C1 segment of cervical spinal cord (tissue), 14 donors: Measurements from ENCODE around the gene IFITM1.

Experiments
- DNase-seq, 14 donors: peaks; one replicate each; lab custom pipeline; 2025; lab: John Stamatoyannopoulos, UW

IFITM1 gene

GRCh38 chr11:313787-314553 is at the start of gene IFITM1:
IFITM1 (plus strand) TSS chr11:314040; CDS start chr11:314171, 131 bp downstream.
- no peak for DNase-seq

- DNase-seq = no peak
These were observed 47.0 kb upstream of the IFITM1 start for GRCh38 chr11:266676-267439.

- DNase-seq = peak in 1 of 14 donors; percentile 9
These were observed 46.3 kb upstream of the IFITM1 start for GRCh38 chr11:267491-267994.

DNA sequence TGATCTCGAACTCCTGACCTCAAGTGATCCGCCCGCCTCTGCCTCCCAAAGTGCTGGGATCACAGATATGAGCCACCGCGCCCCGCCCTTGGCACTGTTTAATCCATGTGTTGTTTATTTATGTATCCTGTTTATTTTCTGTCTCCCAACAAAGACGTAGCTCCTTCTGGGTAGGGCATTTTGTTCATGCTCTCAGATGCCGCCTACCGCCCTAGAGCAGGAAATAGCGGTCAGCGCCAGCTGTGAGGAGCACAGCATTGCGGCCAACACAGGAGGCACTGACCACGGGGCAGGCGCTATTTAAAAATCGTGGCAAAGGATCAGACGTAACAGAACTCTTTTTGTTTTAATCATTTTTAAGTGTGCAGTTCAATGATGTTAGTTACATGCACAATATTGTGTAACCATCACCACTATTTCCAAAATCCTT is 45.1 kb upstream of the IFITM1 start:
- DNase-seq = peak in 2 of 14 donors; percentile 23 to 29

- no peak for DNase-seq
These were observed 44.5 kb upstream of the IFITM1 start for GRCh38 chr11:269146-269890.

DNA sequence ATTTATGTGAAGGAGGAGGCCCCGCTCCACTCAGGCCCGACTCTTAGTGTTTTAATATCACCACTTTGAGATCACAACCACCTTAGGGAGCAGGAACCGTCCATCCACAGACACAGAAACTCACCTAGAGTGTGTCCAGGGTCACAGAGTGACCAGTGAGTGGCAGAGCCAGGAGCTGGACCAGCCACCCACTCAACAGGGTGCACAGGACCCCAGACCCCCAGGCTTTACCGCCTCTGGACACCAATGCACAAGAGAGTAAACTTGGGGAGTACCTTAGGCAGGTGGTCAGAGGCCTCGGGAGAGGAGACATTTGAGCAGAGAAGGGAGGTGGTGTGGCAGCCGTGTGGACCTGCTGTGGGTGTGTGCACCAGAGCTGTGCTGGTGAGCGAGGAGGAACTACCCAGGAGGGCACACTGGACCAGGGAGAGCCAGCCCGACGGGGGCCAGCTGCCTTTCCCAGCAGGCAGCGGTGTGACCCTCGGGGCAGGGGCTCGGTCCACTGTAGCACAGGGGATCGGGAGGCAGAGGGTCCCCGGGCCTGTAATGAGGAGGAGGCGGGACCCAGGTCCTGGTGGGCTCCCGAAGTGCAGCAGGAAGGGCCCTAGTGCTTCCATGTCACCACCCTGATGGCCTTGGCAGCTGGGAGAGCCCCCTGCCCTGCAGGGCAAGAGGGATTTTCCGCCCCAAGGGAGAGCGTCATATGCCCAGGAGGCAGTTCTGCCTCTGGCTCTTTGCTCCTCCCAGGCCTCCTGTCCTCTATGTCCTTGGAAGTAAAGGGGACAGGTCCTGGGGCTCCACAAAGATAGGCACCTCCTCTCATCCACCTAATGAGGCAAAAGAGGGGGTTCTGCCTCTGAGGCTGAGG is 43.2 kb upstream of the IFITM1 start:
- no peak for DNase-seq

GRCh38 chr11:271319-271715 is 42.5 kb upstream of the IFITM1 start:
- no peak for DNase-seq

DNA sequence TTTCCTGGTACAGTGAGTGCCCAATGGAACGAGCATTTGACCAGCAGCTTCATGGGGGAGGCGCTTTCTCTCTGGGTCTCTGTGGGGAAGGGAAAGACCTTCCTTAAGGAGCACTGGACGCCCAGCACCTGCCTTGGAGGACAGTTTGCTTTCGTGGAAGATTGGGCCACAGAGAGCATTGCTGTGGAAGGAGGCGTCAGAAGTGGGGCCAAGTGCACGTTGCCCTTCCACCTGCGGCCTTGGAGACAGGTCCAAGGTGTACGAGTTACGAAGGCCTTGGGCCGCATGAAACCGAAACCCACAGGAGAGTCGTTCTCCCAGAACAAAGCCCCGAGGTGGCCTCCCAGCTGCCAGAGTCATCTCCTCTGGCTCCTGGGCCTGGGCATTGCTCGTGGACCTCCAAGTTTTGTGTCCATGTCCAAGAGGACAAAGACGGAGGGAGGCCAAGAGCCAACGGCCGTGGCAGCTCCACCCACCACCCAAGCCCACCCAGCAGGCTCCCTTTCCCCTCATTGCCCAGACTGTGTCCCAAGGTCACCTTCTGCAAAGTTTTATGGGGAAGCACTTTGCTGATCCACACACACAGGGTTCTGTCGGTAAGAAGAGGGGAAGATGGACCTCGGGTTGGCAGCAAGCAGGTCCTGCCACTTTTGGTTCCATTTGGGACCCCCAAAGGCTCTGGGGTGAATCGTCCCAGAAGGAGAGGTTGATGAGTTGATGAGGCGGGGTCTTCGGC is 41.5 kb upstream of the IFITM1 start:
- DNase-seq = no peak

DNA sequence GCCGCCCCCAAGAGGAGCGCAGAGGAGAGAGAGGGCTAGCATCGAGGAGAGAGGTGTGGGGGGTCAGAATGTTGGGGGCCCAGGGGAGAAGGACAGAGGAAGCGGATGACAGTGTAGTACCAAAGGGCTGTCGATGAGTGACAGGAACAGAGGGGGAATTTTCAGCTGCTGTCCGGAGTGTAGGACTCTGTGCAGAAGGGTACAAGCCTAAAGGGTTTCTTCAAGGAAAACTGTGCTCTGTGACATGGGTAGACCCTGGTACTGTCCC is 41.0 kb upstream of the IFITM1 start:
- DNase-seq = no peak

GRCh38 chr11:276219-276618 is 37.6 kb upstream of the IFITM1 start:
- DNase-seq = no peak

DNA sequence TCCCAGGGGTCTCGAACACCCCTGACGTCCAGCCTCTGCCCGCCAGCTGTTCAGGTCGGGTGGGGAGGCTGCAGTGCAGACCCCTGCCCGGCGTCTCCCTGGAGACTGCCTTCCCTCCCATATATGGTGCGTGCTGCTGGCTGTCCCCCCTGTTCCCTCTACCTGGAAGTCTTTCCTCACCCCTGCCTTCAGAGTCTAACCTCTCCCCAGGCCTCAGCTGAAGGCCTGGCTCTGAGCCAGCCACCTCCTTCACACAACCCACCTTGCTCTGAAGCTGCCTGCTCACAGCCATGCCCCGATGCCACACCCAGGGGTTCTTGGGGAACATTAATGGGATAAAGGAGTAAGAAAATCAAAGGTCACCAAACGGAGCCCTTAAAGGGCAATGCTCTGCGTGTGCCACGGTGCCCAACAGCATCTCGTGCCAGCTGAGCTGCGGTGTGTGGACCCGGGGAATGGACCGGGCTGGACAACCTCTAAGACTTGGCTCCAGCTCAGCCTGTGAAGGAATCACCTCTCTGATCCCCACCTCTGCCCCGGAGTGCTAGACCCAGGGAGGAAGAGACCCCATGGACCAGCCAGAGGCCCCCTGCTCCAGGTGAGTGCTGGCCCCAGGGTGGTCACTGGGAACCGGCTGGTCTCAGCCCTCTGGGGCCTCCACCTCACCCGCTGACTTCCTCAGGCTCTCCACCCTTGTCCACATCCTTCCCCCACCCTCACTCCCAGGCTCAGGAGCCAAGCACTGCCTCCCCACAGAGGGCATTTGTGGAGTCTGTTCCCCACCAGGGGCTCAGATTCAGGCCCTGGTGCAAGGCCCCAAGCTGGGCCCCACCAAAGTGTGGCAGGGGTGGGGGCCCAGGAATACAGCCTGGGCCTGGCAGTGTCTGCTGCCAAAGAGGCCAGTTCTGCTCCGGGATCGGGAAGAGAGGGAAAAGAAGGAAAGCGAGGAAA is 35.6 kb upstream of the IFITM1 start, which contains the start of gene NLRP6:
NLRP6 (plus strand) TSS at position 407 of the 951 bp plus-strand sequence; CDS start at position 570, 163 bp downstream.
- DNase-seq = no peak

- no peak for DNase-seq
These were observed 34.5 kb upstream of the IFITM1 start for GRCh38 chr11:279040-279965.

DNA sequence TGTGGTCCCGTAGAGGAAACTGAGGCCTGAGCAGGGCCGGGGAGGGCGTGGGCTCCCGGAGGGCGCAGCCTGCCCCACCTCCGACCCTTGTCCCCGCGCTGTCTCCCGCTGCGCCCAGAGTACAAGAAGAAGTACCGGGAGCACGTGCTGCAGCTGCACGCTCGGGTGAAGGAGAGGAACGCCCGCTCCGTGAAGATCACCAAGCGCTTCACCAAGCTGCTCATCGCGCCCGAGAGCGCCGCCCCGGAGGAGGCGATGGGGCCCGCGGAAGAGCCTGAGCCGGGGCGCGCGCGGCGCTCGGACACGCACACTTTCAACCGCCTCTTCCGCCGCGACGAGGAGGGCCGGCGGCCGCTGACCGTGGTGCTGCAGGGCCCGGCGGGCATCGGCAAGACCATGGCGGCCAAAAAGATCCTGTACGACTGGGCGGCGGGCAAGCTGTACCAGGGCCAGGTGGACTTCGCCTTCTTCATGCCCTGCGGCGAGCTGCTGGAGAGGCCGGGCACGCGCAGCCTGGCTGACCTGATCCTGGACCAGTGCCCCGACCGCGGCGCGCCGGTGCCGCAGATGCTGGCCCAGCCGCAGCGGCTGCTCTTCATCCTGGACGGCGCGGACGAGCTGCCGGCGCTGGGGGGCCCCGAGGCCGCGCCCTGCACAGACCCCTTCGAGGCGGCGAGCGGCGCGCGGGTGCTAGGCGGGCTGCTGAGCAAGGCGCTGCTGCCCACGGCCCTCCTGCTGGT is 33.7 kb upstream of the IFITM1 start:
- DNase-seq = no peak

GRCh38 chr11:280706-281485 is 32.9 kb upstream of the IFITM1 start:
- no peak for DNase-seq

- DNase-seq = no peak
These were observed 32.2 kb upstream of the IFITM1 start for GRCh38 chr11:281486-282161.

- no peak for DNase-seq
These were observed 31.7 kb upstream of the IFITM1 start for GRCh38 chr11:282171-282570.
